Measurements from ENCODE around the gene NFKB2. TPM values are rescaled to one million over a fixed set of nuclear protein-coding genes. Genes with fewer than 3 reads are reported as not detected.

The NFKB2 gene
- polyA plus RNA-seq, 1 donor = 18.7 TPM

- no peak for DNase-seq
Observed at GRCh38 chr10:102423372-102423968, 28.0 kb downstream of the NFKB2 start.

- DNase-seq = no peak
Observed at GRCh38 chr10:102424145-102424544, 28.6 kb downstream of the NFKB2 start.

GRCh38 chr10:102424916-102425315 lies 29.4 kb downstream of the NFKB2 start:
- no peak for DNase-seq

GRCh38 chr10:102425444-102425843 lies 29.9 kb downstream of the NFKB2 start:
- DNase-seq = no peak

- DNase-seq = no peak
Observed at GRCh38 chr10:102426803-102427287, 31.3 kb downstream of the NFKB2 start.

GRCh38 chr10:102429468-102429867 lies 34.0 kb downstream of the NFKB2 start:
- no peak for DNase-seq

- DNase-seq = no peak
Observed at GRCh38 chr10:102431452-102432124, 36.1 kb downstream of the NFKB2 start.

GRCh38 chr10:102432162-102432950 lies 36.9 kb downstream of the NFKB2 start, which contains the start of gene CUEDC2:
Gene CUEDC2 (minus strand): TSS chr10:102432574. CDS start chr10:102425188, 7,386 bp downstream.
- DNase-seq = peak; percentile 98

- no peak for DNase-seq
Observed at GRCh38 chr10:102433619-102434046, 38.1 kb downstream of the NFKB2 start.

GRCh38 chr10:102434394-102435132 lies 39.1 kb downstream of the NFKB2 start:
- no peak for DNase-seq

GRCh38 chr10:102435133-102435497 lies 39.6 kb downstream of the NFKB2 start:
- no peak for DNase-seq

GRCh38 chr10:102435529-102436233 lies 40.2 kb downstream of the NFKB2 start:
- DNase-seq = no peak

- DNase-seq = no peak
Observed at GRCh38 chr10:102436312-102436711, 40.8 kb downstream of the NFKB2 start.

- no peak for DNase-seq
Observed at GRCh38 chr10:102437515-102437914, 42.0 kb downstream of the NFKB2 start.

- no peak for DNase-seq
Observed at GRCh38 chr10:102438374-102438773, 42.9 kb downstream of the NFKB2 start.

GRCh38 chr10:102444851-102445250 lies 49.3 kb downstream of the NFKB2 start:
- no peak for DNase-seq

GRCh38 chr10:102449321-102450123 lies 54.0 kb downstream of the NFKB2 start:
- no peak for DNase-seq

GRCh38 chr10:102450124-102450373 lies 54.5 kb downstream of the NFKB2 start:
- no peak for DNase-seq

GRCh38 chr10:102450374-102451104 lies 55.0 kb downstream of the NFKB2 start:
- DNase-seq = peak; percentile 93

- DNase-seq = no peak
Observed at GRCh38 chr10:102451105-102451969, 55.8 kb downstream of the NFKB2 start, which contains the start of gene C10orf95. Gene C10orf95 (minus strand): TSS chr10:102451543. CDS start chr10:102451093, 450 bp downstream.

Data from hindlimb muscle (tissue), 1 donor.